GM18868 (cell line): ENCODE data around the gene ARMC12.

Source experiments
- ATAC-seq: cut with Tn5 transposase; IDR thresholded peaks from one replicate; pipeline ENCODE4 v1.9.1; 2021; ENCODE audit warnings: mild to moderate bottlenecking, moderate library complexity; ENCODE audit not compliant: unreplicated experiment

Gene ARMC12

GRCh38 chr6:35717449-35718374 is 19.1 kb upstream of the ARMC12 start:
- no peak for ATAC-seq

GRCh38 chr6:35718375-35718736 is 18.5 kb upstream of the ARMC12 start:
- no peak for ATAC-seq

GRCh38 chr6:35718911-35719381 is 17.9 kb upstream of the ARMC12 start:
- ATAC-seq, result no peak

GRCh38 chr6:35719404-35719829 is 17.4 kb upstream of the ARMC12 start:
- peak; percentile 25 for ATAC-seq

- peak; percentile 70 for ATAC-seq
Observed at GRCh38 chr6:35719830-35720733, 16.8 kb upstream of the ARMC12 start.

- no peak for ATAC-seq
Observed at GRCh38 chr6:35722121-35722761, 14.6 kb upstream of the ARMC12 start.

- ATAC-seq, result no peak
Observed at GRCh38 chr6:35723587-35723986, 13.2 kb upstream of the ARMC12 start.

- no peak for ATAC-seq
Observed at GRCh38 chr6:35724059-35724458, 12.8 kb upstream of the ARMC12 start.

GRCh38 chr6:35724471-35724870 is 12.4 kb upstream of the ARMC12 start:
- no peak for ATAC-seq

- no peak for ATAC-seq
Observed at GRCh38 chr6:35725081-35725708, 11.6 kb upstream of the ARMC12 start.

GRCh38 chr6:35725721-35726438 is 11.0 kb upstream of the ARMC12 start:
- ATAC-seq, result no peak

GRCh38 chr6:35727231-35727934 is 9.4 kb upstream of the ARMC12 start:
- peak; percentile 4 for ATAC-seq

- peak; percentile 43 for ATAC-seq
Observed at GRCh38 chr6:35727935-35728682, 8.7 kb upstream of the ARMC12 start.

- no peak for ATAC-seq
Observed at GRCh38 chr6:35728683-35729678, 7.9 kb upstream of the ARMC12 start.

- ATAC-seq, result no peak
Observed at GRCh38 chr6:35729722-35730121, 7.1 kb upstream of the ARMC12 start.

- no peak for ATAC-seq
Observed at GRCh38 chr6:35730745-35731413, 6.0 kb upstream of the ARMC12 start.

GRCh38 chr6:35731414-35731735 is 5.5 kb upstream of the ARMC12 start:
- peak; percentile 61 for ATAC-seq
